NCI-H2081 treated with DMSO at 0.1 percent for 48 hours (cell line): ENCODE measurements around the gene RAB3C.
"Not testable (repeated sequence)": the region's sequence is repeated elsewhere in the genome, so short reads cannot be mapped to it uniquely, and the experiment has no call there.

Experiments
- DNase-seq: peaks from one replicate; lab custom pipeline; 2025; lab: John Stamatoyannopoulos, UW

The RAB3C gene

DNA sequence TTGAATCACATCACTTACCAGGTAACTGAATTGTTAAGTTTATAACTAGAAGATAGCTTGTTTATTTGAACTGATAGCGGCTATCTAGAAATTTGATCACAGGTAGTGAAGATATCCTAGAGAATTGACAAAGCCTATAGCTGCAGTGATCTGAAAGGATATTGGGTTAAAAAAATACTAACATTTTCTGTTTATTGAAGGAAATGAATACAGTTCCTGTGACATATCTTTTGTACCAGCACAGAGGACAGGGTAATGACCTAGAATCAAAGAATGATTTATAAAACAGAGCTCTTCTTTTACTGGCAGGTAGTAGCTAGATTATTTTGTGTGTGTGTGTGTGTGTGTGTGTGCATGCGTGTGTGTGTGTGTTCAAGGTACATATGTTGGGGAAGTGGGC, 94.8 kb downstream of the RAB3C start:
- DNase-seq, result no peak

DNA sequence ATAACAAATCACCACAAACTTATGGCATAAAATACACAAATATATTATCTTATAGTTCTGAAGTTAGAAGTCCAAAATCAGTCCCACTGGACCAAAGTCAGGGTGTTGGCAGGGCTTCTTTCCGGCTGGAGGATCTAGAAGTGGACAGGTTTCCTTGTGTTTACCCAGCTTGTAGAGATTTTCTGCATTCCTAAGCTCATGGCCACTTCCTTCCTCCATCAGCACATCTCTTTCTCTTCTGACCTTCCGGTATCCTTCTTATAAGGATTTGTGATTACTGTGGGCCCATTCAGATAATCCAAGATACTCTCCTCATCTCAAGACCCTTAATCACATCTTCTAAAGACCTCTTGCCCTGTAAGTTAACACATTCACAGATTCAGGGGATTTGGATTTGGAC, 97.6 kb downstream of the RAB3C start:
- no peak for DNase-seq

DNA sequence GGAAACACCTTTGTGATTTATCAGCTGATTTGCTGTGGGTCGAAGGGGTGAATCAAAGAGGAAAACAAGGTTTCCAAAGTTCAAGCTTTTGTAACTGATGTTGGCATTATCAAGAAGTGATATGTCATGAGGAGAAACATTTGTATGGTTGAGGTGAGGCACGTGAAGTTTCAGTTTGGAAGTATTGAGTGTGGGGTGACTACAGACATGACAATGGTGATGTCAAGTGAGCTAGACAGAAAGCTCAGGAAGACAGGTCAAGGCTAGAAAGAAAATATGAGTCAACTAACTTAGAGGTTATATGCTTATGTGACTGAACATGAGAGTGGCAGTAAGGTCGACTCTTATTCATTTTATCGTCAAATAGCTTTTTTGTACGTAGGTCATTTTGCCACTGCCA, 99.1 kb downstream of the RAB3C start:
- no peak for DNase-seq

DNA sequence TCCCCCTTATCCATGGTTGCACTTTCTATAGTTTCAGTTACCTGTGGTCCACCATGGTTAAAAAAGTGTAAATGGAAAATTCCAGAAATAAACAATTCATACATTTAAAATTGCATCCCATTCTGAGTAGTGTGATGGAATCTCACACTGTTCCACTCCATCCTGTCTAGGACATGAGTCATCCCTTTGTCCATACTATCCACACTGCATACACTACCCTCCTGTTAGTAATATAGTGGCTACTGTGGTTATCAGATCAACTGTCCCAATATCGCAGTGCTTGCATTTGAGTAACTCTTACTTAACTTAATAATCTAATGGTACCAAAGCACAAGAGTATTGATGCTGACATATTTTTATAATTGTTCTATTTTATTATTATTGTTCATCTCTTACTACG, 100.7 kb downstream of the RAB3C start:
- DNase-seq, result no peak

DNA sequence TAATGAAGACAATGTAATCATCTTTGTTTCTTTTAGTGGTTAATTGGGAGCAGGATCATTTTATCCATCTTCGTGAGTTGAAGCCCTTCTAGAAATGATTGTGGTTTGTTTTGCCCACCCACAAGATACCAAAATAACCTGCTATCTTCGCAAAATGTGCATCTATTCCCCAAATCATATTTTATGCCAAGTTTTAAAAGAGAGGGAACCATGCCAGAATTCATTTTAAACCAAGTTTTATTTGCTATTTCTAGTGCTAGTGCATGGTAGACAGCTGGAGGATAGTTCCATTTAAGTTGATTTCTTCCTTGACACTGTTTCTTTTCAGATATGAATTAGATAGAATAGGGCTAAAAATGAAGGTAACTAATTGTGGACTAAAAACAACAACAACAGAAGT, 104.2 kb downstream of the RAB3C start:
- DNase-seq, result no peak

DNA sequence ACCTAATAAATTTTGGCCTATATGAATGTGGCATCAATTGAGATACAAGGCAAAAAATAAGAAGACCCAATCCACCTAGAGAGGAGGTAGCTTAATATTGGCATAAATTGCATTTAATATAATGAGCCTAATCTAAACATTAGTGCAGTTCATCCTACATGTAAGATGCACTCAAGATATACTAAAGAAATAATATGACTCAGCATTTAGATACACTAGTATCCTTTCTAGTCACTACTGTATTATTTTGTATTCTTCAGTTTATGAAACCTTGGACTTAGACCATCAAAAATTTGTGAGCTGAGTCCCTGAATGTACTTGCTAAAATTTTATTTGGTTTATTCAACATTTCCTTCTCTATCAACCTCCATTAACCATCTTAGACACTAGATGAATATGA, 104.7 kb downstream of the RAB3C start:
- no peak for DNase-seq

DNA sequence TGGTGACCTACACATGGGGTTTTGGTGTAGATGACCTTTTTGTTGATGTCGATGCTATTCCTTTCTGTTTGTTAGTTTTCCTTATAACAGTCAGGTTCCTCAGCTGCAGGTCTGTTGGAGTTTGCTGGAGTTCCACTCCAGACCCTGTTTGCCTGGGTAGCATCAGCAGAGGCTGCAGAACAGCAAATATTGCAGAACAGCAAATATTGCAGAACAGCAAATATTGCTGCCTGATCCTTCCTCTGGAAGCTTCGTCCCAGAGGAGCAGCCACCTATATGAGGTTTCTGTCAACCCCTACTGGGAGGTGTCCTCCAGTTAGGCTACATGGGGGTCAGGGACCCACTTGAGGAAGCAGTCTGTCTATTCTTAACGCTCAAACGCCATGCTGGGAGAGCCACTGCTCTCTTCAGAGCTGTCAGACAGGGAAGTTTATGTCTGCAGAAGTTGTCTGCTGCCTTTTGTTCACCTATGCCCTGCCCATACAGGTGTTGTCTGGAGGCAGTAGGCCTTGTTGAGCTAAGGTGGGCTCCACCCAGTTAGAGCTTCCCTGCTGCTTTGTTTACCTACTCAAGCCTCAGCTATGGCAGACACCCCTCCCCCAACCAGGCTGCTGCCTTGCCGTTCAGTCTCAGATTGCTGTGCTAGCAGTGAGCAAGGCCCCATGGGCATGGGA, 116.3 kb downstream of the RAB3C start:
- DNase-seq, result not testable (repeated sequence)

DNA sequence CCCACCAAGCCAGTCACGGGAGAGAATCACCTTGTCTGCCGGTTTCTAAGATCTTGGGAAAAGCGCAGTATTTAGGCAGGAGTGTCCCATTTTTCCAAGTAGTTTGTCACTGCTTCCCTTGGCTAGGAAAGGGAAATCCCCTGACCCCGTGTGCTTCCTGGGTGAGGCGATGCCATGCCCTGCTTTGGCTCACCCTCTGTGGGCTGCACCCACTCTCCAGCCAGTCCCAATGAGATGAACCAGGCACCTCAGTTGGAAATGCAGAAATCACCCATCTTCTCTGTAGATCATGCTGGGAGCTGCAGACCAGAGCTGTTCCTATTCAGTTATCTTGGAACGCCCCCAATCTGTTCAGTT, 116.9 kb downstream of the RAB3C start:
- DNase-seq, result no peak

DNA sequence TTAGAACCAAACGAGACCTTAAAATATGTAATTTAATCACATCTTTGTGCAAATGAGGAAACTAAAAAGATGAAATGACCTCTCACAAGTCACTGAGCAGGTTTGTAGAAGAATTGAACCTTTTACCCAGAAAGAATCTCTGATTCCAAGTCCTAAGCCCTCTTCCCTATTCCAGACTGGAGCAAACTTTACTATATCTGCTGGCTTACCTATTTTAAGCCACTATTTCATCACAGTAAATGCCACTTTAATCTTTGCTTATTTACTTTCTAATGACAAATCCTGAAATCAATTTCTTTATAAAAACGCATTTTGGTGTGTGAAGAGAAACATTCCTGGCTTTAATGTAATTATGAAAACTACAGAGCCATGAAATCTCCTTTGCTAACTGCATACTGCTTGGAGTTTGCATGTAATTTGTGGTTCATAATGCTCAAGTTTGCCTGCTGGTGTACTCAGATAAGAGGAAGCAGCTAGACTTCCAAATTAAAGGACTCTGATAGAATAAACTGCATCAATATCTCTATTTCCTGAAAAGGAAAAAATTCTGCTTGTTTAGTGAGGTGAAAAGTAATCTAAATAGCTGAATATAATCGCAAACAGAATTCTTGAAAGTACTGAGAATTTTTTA, 121.2 kb downstream of the RAB3C start:
- DNase-seq, result no peak

DNA sequence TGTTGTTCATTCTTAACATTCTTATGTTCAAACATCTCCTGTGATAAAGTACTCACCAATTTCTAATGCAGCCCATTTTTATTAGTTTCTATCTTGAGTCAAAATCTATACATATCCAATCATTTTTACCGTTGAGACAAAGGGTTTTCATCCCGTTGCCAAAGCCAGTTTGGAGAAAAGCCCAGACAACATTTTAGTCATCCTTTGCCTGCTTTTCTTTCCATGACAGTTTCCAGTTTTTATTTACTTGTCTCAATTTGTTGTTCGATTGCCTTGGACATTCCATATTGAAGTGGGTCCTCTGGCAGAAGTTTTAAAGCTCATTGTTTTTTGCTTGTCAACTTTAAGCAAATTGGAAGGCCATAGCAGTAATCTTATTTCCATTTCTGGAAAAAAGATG, 123.9 kb downstream of the RAB3C start:
- DNase-seq, result no peak

DNA sequence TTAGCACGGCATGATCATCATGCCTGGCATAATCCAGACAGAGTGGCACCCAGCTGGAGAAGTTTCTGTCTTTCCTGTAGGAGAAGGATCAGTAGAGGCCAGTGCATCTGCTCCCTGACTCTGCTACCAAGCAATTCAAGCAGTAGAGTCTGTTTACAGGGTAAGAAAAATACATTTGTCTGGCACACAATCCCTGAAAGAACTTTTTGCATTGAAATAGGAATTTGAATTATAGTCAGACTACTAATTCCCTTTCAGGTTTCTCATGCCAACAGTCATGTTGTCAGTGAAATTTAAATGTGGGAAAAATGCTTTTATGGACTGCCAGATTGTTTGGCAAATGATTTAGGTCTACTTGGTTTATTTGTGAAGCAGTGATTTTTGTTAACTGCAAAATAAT, 125.6 kb downstream of the RAB3C start:
- no peak for DNase-seq

DNA sequence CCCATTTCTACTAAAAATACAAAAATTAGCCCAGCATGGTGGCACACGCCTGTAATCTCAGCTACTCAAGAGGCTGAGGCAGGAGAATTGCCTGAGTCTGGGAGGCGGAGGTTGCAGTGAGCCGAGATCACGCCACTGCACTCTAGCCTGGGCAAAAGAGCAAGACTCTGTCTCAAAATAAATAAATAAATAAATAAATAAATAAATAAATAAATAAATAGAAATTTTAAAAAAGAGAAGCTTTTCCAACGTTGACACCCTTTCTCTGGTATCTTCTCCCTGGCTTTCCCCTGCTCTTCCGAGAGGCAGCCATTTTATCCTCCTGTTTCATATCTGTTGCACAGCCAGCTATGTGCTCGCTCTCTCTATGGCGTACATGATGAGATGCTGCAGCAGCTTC, 127.5 kb downstream of the RAB3C start:
- not testable (repeated sequence) for DNase-seq

DNA sequence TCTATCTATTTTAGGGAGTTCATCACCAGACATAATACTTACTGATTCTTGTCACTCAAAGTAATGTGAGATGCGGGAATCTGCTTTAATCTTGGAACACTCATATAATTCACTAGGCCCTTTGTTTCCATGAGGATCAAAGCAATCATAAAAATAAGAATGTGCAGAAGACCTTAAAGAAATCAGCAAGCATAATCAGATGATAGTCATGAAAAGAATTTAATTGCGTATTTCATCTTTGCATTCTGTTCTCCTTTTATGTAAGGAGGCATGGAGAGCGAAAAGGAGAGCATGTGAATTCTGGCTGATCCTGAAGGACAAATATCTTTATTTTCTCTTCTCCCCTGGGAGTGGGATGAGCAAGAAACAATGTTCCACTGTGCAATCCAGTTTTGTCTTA, 128.0 kb downstream of the RAB3C start:
- DNase-seq, result no peak

DNA sequence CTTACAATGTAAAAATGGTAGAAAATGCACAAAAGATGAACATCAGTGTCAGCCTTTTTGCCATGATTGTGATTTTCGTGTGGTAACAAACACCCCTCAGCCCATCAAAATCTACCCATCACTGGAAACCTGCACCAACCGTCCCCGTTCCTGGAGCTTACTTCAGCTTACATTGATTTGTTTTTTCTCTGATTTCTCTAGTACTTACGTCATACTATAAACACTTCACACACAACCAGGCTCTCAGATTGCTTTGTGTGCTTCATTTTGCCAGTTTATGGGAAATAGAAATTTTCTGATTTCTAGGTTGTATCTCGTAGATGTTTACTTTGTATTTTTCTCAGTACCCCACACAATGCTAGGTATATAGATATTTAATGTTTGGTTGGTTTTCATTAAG, 129.1 kb downstream of the RAB3C start:
- no peak for DNase-seq

DNA sequence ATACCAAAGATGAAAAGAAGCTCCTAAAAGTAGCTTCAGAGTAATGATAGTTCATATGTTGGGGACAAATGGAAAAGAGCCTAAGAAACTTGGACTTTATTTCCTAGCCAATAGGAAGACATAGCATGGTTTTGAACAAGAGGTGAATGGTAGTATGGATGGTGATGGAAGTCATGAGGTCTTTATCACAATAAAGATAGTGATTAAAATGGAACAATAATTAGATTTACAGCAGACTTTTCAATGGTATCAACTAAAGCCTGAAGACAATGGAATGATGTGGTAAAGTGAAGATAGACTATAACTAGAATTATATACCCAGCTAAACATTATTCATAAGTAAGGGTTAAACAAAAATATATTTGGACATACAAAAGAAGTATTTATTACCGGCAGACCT, 131.2 kb downstream of the RAB3C start:
- DNase-seq, result no peak

DNA sequence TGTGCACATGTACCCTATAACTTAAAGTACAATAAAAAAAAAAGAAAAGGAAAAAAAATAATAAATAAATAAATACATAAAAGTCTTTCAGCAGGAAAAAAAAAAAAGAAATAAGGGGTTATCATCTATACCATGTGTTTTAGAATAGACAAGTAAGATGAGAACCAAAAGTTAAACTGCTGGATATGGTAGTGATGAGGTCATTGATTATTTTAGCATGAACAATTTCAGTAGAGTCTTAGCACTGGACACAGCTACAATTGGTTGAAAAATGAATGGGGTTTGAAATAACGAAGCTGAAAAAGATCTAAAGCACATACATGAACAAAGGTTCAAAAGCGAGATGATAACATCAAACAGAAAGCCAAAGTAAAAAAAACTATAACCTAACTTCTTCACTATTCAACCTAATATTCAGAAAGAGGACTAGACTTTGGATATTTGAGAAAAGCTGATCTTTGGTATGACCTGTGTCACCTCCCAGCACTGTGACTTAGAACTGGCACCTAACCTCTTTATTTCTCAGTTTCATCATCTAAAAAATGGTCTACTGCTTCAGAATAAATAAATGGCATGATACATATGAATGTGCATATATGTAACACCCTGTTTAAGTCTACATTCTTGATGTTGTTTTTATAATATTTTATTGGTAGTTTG, 133.3 kb downstream of the RAB3C start:
- DNase-seq, result no peak

DNA sequence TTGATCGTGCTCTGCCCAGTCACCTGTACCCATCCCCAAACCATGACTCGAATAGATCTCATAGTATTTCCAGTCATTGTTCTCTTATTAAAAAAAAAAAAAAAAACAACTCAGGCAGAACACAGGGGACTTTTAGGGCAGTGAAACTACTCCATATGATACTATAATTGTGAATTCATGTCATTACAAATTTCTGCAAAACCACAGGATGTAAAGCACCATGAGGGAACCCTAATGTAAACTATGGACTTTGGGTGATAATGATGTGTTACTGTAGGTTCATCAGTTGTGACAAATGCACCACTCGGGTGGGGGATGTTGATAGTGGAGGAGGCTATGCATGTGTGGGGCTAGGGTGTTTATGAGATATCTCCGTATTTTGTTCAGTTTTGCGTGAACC, 133.8 kb downstream of the RAB3C start:
- DNase-seq, result no peak

DNA sequence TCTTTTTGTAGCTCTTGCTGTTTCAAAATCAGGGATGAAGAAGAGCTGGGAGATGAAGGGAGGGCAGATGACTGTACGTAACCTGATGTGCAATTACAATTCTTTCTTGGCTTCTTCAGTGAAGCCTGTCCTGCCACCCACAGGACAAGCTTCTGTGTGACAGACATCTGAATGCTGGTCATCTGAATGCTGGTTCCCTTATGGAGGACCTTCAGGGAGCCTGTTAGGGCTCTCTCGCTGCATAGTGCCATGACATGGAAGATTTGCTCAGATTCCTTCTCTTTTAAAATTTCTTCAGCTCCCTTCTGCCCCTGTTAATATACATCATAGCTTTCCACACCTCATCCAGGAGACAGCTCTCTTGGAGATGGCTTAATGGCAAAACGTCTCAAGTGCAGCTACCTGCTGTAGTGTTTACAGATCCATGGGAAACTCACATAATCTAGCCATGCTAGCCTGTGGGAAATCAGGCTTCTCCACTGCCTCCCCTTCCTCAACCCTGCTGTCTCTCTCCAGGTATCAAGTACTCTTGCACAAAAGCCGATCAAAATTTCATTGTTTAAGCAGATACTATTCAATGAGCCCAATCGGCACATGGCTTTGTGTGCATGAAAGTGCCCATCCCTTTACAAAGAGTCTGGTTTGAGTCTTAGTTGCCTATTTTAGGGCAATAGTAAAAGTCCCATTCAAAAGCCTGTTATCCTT, 134.6 kb downstream of the RAB3C start:
- no peak for DNase-seq

DNA sequence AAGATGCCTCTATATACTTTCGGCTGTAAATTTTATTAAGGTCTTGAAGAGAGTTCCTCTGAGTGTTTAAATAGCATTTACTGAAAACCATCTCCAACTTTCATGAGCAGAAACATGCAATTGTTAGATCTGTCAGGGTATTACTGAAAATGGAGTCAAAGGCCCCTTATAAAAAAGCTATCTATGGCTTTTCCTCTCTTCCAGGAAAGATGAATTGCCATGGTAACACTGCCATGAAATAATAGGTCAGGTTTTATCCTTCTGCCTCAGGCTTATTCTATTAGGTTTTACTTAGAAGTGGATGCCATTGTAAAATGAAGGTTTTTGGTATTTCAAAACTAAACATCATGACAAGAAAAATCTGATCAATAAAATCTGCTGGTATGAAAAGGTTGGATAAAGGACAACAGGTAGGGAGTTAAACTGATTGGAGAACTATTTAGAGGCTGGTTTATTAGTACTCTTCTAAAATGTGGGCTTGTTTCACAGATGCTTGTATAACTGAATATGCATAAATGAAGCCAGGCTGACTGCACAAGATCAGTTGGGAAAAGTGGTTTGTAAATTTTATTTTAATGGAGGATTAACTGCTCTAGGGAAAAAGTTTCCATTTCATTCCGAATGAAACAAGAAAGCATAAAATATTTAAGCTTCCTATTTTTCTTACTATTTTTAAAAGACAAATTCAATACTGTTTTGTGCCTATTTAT, 135.5 kb downstream of the RAB3C start:
- no peak for DNase-seq

DNA sequence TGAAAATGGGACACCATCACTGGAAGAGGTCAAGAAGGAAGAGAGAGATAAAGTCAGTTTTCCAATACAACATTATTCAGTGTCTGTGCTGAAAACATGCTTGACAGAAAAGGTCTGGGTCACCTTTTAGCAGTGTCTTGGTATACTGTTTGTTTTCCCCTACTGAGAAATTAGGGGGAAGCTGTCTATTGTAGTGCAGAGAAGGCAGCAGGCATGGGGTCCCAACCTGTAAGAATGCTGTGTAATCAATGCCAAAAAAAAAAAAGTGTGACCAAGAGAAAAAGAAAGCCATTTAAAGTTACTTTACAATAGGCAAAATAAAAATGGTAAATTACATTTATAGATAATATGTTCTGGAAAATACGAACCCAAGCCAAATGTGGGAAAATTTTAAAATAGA, 139.3 kb downstream of the RAB3C start:
- DNase-seq, result no peak

DNA sequence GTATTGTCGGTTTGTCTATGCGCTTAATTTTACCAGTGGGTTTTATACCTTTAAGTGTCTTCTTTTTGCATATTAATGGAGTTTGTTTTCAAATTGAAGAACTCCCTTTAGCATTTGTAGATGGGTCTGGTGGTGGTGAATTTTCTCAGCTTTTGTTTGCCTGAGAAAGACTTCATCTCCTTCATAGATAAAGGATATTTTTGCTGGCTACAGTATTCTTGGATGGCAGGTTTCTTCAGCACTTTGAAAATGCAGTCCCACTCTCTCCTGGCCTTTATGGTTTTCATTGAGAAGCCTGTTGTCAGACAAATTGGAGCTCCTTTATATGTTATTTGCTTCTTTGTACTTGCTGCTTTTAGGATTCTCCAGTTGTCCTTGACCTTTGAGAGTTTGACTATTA, 142.1 kb downstream of the RAB3C start:
- no peak for DNase-seq

DNA sequence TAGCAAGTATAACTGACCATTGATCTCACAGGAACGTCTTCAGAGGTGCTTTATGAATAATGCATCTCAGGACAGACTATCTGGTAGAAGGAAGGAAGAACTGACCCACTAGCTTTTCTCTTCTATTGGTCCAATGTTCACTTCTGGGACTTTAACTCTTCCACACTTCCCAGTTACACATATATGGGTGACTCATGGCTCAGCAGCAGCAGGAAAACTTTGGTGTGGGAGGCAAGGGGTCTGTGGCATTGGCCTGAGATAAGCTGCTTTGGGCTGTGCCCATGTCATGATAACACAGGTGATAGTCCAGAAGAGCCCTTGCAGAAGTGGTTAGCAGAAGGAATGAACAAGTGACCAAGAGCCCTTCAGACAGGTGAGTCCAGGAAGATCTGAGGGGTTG, 148.8 kb downstream of the RAB3C start:
- DNase-seq, result no peak

DNA sequence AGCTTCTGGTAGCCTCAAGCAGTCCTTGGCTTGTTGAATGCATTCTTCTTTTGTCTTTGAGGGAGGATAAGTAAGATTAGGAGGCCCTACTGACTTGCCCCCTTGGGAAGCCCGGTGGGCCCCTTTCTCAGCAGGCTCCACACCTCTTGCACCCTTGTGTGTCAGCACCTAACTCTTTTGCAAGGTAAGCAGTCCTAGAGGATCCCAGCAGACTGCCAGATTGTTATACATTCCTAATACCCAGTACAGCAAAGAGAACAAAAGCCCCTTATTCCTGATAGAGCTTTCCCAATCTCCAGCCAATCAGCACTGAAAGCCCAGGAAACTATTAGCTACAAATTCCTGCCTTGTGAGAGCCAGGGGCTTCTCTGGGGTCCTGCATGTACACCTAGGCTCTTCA, 152.8 kb downstream of the RAB3C start:
- DNase-seq, result no peak
